ENCODE measurements around the gene MAST4.

DNA sequence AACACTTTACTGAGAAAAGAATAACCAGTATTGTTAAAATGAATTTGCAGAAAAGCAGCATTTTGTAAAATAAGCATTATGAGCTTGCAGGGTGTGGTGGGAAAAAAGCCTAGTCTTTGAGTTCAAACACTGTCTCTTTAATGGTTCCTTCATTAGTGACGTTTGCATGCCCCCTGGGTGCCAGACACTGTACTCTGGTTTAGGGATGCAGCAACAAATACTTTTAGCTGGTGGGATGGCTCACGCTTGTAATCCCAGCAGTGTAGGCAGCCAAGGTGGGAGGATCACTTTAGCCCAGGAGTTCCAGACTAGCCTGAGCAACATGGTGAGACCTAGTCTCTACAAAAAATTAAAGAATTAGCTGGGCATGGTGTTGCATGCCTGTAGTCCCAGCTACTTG is 62.3 kb downstream of the MAST4 start:
- no peak for TF ChIP-seq ATF2 (tag by site-specific recombination; IDR thresholded peaks at IDR 0.05; ENCODE audit: low read depth)
- TF ChIP-seq ZBTB8A (tag by site-specific recombination; IDR thresholded peaks at IDR 0.05), result no peak
- TF ChIP-seq SCRT2 (tag by site-specific recombination; IDR thresholded peaks at IDR 0.05), result no peak
- TF ChIP-seq, protein P1, sequence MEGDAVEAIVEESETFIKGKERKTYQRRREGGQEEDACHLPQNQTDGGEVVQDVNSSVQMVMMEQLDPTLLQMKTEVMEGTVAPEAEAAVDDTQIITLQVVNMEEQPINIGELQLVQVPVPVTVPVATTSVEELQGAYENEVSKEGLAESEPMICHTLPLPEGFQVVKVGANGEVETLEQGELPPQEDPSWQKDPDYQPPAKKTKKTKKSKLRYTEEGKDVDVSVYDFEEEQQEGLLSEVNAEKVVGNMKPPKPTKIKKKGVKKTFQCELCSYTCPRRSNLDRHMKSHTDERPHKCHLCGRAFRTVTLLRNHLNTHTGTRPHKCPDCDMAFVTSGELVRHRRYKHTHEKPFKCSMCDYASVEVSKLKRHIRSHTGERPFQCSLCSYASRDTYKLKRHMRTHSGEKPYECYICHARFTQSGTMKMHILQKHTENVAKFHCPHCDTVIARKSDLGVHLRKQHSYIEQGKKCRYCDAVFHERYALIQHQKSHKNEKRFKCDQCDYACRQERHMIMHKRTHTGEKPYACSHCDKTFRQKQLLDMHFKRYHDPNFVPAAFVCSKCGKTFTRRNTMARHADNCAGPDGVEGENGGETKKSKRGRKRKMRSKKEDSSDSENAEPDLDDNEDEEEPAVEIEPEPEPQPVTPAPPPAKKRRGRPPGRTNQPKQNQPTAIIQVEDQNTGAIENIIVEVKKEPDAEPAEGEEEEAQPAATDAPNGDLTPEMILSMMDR (tag by site-specific recombination; IDR thresholded peaks at IDR 0.05), result no peak
